Smooth muscle cell (in vitro differentiated cells): ENCODE results near the gene DOK4. TPM values are rescaled to one million over a fixed set of nuclear protein-coding genes. Genes with fewer than 3 reads are reported as not detected.

Source experiments
- DNase-seq: peaks from one replicate; lab custom pipeline; 2025; ENCODE audit not compliant: unreplicated experiment; lab: John Stamatoyannopoulos, UW
- H2AFZ ChIP-seq: fragments of 200-600 bp; sonication (generic); 2 replicates; pipeline ENCODE4 v1.6.0; 2016; ENCODE audit warnings: antibody characterized with exemption, low read depth, mild to moderate bottlenecking
- H3F3A ChIP-seq: fragments of 200-600 bp; sonication (generic); 2 replicates; pipeline ENCODE4 v1.6.0; 2017; ENCODE audit warnings: antibody characterized with exemption, low read depth
- H3K27ac ChIP-seq: fragments of 200-600 bp; sonication (generic); 2 replicates; pipeline ENCODE4 v1.5.1; 2016; ENCODE audit warnings: low read depth, mild to moderate bottlenecking
- H3K27me3 ChIP-seq: fragments of 200-600 bp; sonication (generic); 2 replicates; pipeline ENCODE4 v1.6.1; 2016; ENCODE audit warnings: low read depth, mild to moderate bottlenecking
- H3K36me3 ChIP-seq: fragments of 200-600 bp; sonication (generic); 2 replicates; pipeline ENCODE4 v1.5.1; 2016; ENCODE audit warnings: low read depth
- H3K4me1 ChIP-seq: fragments of 200-600 bp; sonication (generic); 2 replicates; pipeline ENCODE4 v1.5.1; 2016; ENCODE audit warnings: low read depth
- H3K4me2 ChIP-seq: fragments of 200-600 bp; sonication (generic); 2 replicates; pipeline ENCODE4 v1.6.0; 2016; ENCODE audit warnings: mild to moderate bottlenecking
- H3K4me3 ChIP-seq: fragments of 200-600 bp; sonication (generic); 2 replicates; pipeline ENCODE4 v1.5.1; 2016; ENCODE audit warnings: mild to moderate bottlenecking
- H3K79me2 ChIP-seq: fragments of 200-600 bp; sonication (generic); 2 replicates; pipeline ENCODE4 v1.6.0; 2016; ENCODE audit warnings: low read depth, mild to moderate bottlenecking
- H3K9ac ChIP-seq: fragments of 200-600 bp; sonication (generic); 2 replicates; pipeline ENCODE4 v1.6.0; 2016; ENCODE audit warnings: low read depth
- H3K9me3 ChIP-seq: fragments of 200-600 bp; sonication (generic); replicated peaks from 2 replicates; pipeline ENCODE4 v1.5.1; 2016; ENCODE audit warnings: low read depth
- H4K20me1 ChIP-seq: fragments of 200-600 bp; sonication (generic); 2 replicates; pipeline ENCODE4 v1.6.0; 2016; ENCODE audit warnings: low read depth
- CTCF ChIP-seq: fragments of 200-600 bp; sonication (generic); IDR thresholded peaks from 2 replicates; pipeline ENCODE4 v1.5.1; 2017; ENCODE audit warnings: borderline replicate concordance, mild to moderate bottlenecking, antibody characterized with exemption; ENCODE audit not compliant: insufficient read depth, poor library complexity, severe bottlenecking
- WGBS: methylation state at CpG from one replicate; pipeline ENCODE4 v1.1.7; 2016; ENCODE audit warnings: low lambda C conversion rate; 5-methylcytosine and 5-hydroxymethylcytosine counted together
- polyA plus RNA-seq: library from polyadenylated mRNA; unstranded; fragments of >200 nt; fragmentation: Nextera tagmentation; extraction: Ambion mirVana; gene quantifications from 2 replicates; pipeline ENCODE4 v1.2.1, GENCODE V29; 2016
- total RNA-seq: library from RNA; depleted of rRNA; stranded (reverse); fragments of >200 nt; gene quantifications from 2 replicates; pipeline ENCODE4 v1.2.3, GENCODE V29; 2014

The DOK4 gene
- total and polyA plus RNA-seq, 2 experiments from 2014 or later = 43.5 to 73.6 TPM

- TF ChIP-seq CTCF = no peak
- Histone ChIP-seq H3K4me2 (no peak overlapping the region), H3K9ac (no peak overlapping the region), H3K4me3 (no peak overlapping the region), H3K36me3 (peaks cover 5% of the 10 kb centered on the region), H3F3A (peaks cover 11% of the 10 kb centered on the region), H3K4me1 (no peaks in the 10 kb centered on the region), H3K27ac (no peak overlapping the region), H3K79me2 (peaks cover 15% of the 10 kb centered on the region), H3K9me3 (no peaks in the 10 kb centered on the region), H3K27me3 (no peaks in the 10 kb centered on the region), H2AFZ (no peak overlapping the region), H4K20me1 (peaks cover 47% of the 10 kb centered on the region)
- WGBS = 78% methylated on average over 6 of the region's 6 CpGs
- DNase-seq = no peak
Observed at GRCh38 chr16:57470711-57471110, 15.6 kb downstream of the DOK4 start.

GRCh38 chr16:57469917-57470470 is 16.3 kb downstream of the DOK4 start:
- peaks cover 5% of the 10 kb centered on the region for H3K36me3 ChIP-seq
- no peaks in the 10 kb centered on the region for H3K4me1 ChIP-seq
- WGBS = 86% methylated on average over 9 of the region's 9 CpGs
- no peak for DNase-seq
- no peak for TF ChIP-seq CTCF
- H3K27ac ChIP-seq = no peak overlapping the region
- no peaks in the 10 kb centered on the region for H3K9me3 ChIP-seq
- peaks cover 11% of the 10 kb centered on the region for H3F3A ChIP-seq
- no peaks in the 10 kb centered on the region for H3K27me3 ChIP-seq
- H4K20me1 ChIP-seq = peaks cover 53% of the 10 kb centered on the region
- H2AFZ ChIP-seq = no peak overlapping the region
- no peak overlapping the region for H3K9ac ChIP-seq
- no peak overlapping the region for H3K4me2 ChIP-seq
- H3K79me2 ChIP-seq = peaks cover 22% of the 10 kb centered on the region
- H3K4me3 ChIP-seq = no peak overlapping the region

- Histone ChIP-seq H2AFZ (no peak overlapping the region), H3K9ac (no peak overlapping the region), H4K20me1 (peaks cover 51% of the 10 kb centered on the region), H3K79me2 (peaks cover 32% of the 10 kb centered on the region), H3K4me3 (no peak overlapping the region), H3K4me1 (no peaks in the 10 kb centered on the region), H3K27me3 (no peaks in the 10 kb centered on the region), H3K36me3 (peaks cover 5% of the 10 kb centered on the region), H3K27ac (no peak overlapping the region), H3K4me2 (no peak overlapping the region), H3K9me3 (no peaks in the 10 kb centered on the region), H3F3A (peaks cover 11% of the 10 kb centered on the region)
- DNase-seq = no peak
- WGBS = 85% methylated on average over 11 of the region's 11 CpGs
- TF ChIP-seq CTCF = no peak
Observed at GRCh38 chr16:57469046-57469445, 17.2 kb downstream of the DOK4 start.

GRCh38 chr16:57468346-57468745 is 17.9 kb downstream of the DOK4 start:
- H3F3A ChIP-seq = peaks cover 11% of the 10 kb centered on the region
- H3K9ac ChIP-seq = no peak overlapping the region
- H3K27me3 ChIP-seq = no peaks in the 10 kb centered on the region
- no peak overlapping the region for H3K4me2 ChIP-seq
- H4K20me1 ChIP-seq = peaks cover 56% of the 10 kb centered on the region
- H3K4me3 ChIP-seq = no peak overlapping the region
- H3K4me1 ChIP-seq = peaks cover 5% of the 10 kb centered on the region
- H3K79me2 ChIP-seq = peaks cover 39% of the 10 kb centered on the region
- no peak overlapping the region for H3K27ac ChIP-seq
- H2AFZ ChIP-seq = no peak overlapping the region
- 96% methylated on average over 2 of the region's 2 CpGs for WGBS
- peaks cover 5% of the 10 kb centered on the region for H3K36me3 ChIP-seq
- no peak for TF ChIP-seq CTCF
- no peaks in the 10 kb centered on the region for H3K9me3 ChIP-seq
- no peak for DNase-seq
